Eye (tissue), 1 donor: ENCODE measurements around the gene MTLN.
A peak's percentile ranks its signal among the peaks of the same experiment; 100 is the strongest.
"Not testable (repeated sequence)": the region's sequence is repeated elsewhere in the genome, so short reads cannot be mapped to it uniquely, and the experiment has no call there.

Experiments used
- DNase-seq: peaks from one replicate; pipeline ENCODE4 v3.0.0-alpha.2; 2015

The MTLN gene

GRCh38 chr2:110211938-110212858 is at the start of gene MTLN:
MTLN (minus strand) TSS chr2:110212547; CDS start chr2:110212525, 22 bp downstream.
- DNase-seq = peak; percentile 94

- not testable (repeated sequence) for DNase-seq
Measured at GRCh38 chr2:110261910-110262309, 49.6 kb upstream of the MTLN start.

- DNase-seq = not testable (repeated sequence)
Measured at GRCh38 chr2:110248081-110248795, 35.9 kb upstream of the MTLN start.

GRCh38 chr2:110245488-110246435 is 33.4 kb upstream of the MTLN start:
- DNase-seq = not testable (repeated sequence)

- DNase-seq = not testable (repeated sequence)
Measured at GRCh38 chr2:110243283-110243682, 30.9 kb upstream of the MTLN start.

- DNase-seq = not testable (repeated sequence)
Measured at GRCh38 chr2:110234514-110234913, 22.2 kb upstream of the MTLN start.

GRCh38 chr2:110229886-110230285 is 17.5 kb upstream of the MTLN start:
- DNase-seq = not testable (repeated sequence)

- not testable (repeated sequence) for DNase-seq
Measured at GRCh38 chr2:110222626-110223025, 10.3 kb upstream of the MTLN start.

- DNase-seq = no peak
Measured at GRCh38 chr2:110221938-110222337, 9.6 kb upstream of the MTLN start.

GRCh38 chr2:110220190-110220564 is 7.8 kb upstream of the MTLN start:
- DNase-seq = no peak

GRCh38 chr2:110219496-110220189 is 7.3 kb upstream of the MTLN start:
- no peak for DNase-seq

GRCh38 chr2:110218889-110219288 is 6.5 kb upstream of the MTLN start:
- not testable (repeated sequence) for DNase-seq

- DNase-seq = no peak
Measured at GRCh38 chr2:110216803-110217202, 4.5 kb upstream of the MTLN start.

GRCh38 chr2:110216199-110216598 is 3.9 kb upstream of the MTLN start:
- no peak for DNase-seq

- no peak for DNase-seq
Measured at GRCh38 chr2:110215566-110216158, 3.3 kb upstream of the MTLN start.

- no peak for DNase-seq
Measured at GRCh38 chr2:110215091-110215490, 2.7 kb upstream of the MTLN start.

GRCh38 chr2:110213522-110213921 is 1.2 kb upstream of the MTLN start:
- DNase-seq = not testable (repeated sequence)

GRCh38 chr2:110205660-110206455 is 6.5 kb downstream of the MTLN start:
- DNase-seq = no peak

- peak; percentile 96 for DNase-seq
Measured at GRCh38 chr2:110204408-110205385, 7.7 kb downstream of the MTLN start, which contains the start of gene NPHP1. NPHP1 (minus strand) TSS chr2:110205013; CDS start chr2:110204968, 45 bp downstream.
